GM12878 (cell line): ENCODE measurements around the gene FCAMR. TPM values are rescaled to one million over a fixed set of nuclear protein-coding genes. Genes with fewer than 3 reads are reported as not detected.

Experiments used
- ATAC-seq: fragments of 200-7000 bp; cut with Tn5 transposase; 3 replicates; pipeline ENCODE4 v1.9.1; 2020; ENCODE audit warnings: mild to moderate bottlenecking, moderate library complexity
- BruUV-seq: library from RNA; stranded (reverse); fragments of 400-500 nt; replicated peaks from 2 replicates; lab custom pipeline; 2021; lab: Mats Ljungman, UMichigan
- CTCF ChIA-PET: fragments of 300-600 bp; sonication (Branson Sonifier 250); formaldehyde crosslinking; extraction: SDS; loops from one replicate; lab custom pipeline; 2021; ENCODE audit warnings: inconsistent platforms; lab: Yijun Ruan, JAX
- POLR2A ChIA-PET: fragments of 350-600 bp; formaldehyde crosslinking; extraction: SDS; loops from one replicate; lab custom pipeline; 2021; ENCODE audit warnings: inconsistent platforms; lab: Charles Lee
- RAD21 ChIA-PET: fragments of 300-600 bp; sonication (Branson Sonifier 250); formaldehyde crosslinking; loops from one replicate; lab custom pipeline; 2023; ENCODE audit warnings: antibody characterized with exemption; ENCODE audit not compliant: unreplicated experiment; lab: Charles Lee
- SMC1A ChIA-PET: fragments of 300-600 bp; sonication (Branson Sonifier 250); formaldehyde crosslinking; loops from one replicate; lab custom pipeline; 2023; ENCODE audit not compliant: unreplicated experiment, uncharacterized antibody; lab: Charles Lee
- DNase-seq: peaks from one replicate; pipeline ENCODE4 v3.0.0-alpha.2; 2011; ENCODE audit warnings: low read depth, low spot score
- FAIRE-seq: peaks from 3 replicates; lab custom pipeline; 2011; peaks lifted over from hg19 to GRCh38; lab: Jason Lieb, UNC
- H2AFZ ChIP-seq: 2 replicates; pipeline ENCODE4 v1.6.0; 2011; ENCODE audit warnings: low read depth, low read length, control low read depth; ENCODE audit not compliant: control insufficient read depth
- H3K27ac ChIP-seq: 2 replicates; pipeline ENCODE4 v1.5.1; 2011; ENCODE audit warnings: control low read depth; ENCODE audit not compliant: control insufficient read depth, insufficient read depth
- H3K27me3 ChIP-seq, 2 experiments: replicated peaks in 1 of 2; 2 replicates each; pipeline versions ENCODE4 v1.6.0 to v1.6.1; 2011; ENCODE audit warnings: low read length in 1 of 2; ENCODE audit not compliant: control insufficient read depth in 2 of 2, insufficient read depth in 2 of 2
- H3K36me3 ChIP-seq, 2 experiments: 2 replicates each; pipeline ENCODE4 v1.5.1; 2011; ENCODE audit warnings: low read length in 1 of 2; ENCODE audit not compliant: control insufficient read depth in 2 of 2, insufficient read depth in 2 of 2
- H3K4me1 ChIP-seq: 2 replicates; pipeline ENCODE4 v1.6.1; 2011; ENCODE audit warnings: mild to moderate bottlenecking, low read length, moderate library complexity, mixed read lengths; ENCODE audit not compliant: control insufficient read depth, insufficient read depth
- H3K4me2 ChIP-seq: 2 replicates; pipeline ENCODE4 v1.6.0; 2011; ENCODE audit warnings: control low read depth; ENCODE audit not compliant: control insufficient read depth, insufficient read depth
- H3K4me3 ChIP-seq: fragments of 200-600 bp; sonication (generic); 2 replicates; pipeline ENCODE4 v1.5.1; 2016
- H3K79me2 ChIP-seq: 2 replicates; pipeline ENCODE4 v1.6.0; 2011; ENCODE audit warnings: low read length; ENCODE audit not compliant: control insufficient read depth, insufficient read depth
- H3K9ac ChIP-seq: 2 replicates; pipeline ENCODE4 v1.8.0; 2011; ENCODE audit warnings: low read length, control low read depth, mixed read lengths; ENCODE audit not compliant: control insufficient read depth, insufficient read depth
- H3K9me3 ChIP-seq: replicated peaks from 3 replicates; pipeline ENCODE4 v1.5.1; 2011; ENCODE audit warnings: mild to moderate bottlenecking, low read length; ENCODE audit not compliant: control insufficient read depth, insufficient read depth
- H4K20me1 ChIP-seq: 2 replicates; pipeline ENCODE4 v1.6.0; 2011; ENCODE audit not compliant: control insufficient read depth, insufficient read depth
- CREM ChIP-seq: IDR thresholded peaks from 2 replicates; pipeline ENCODE4 v1.6.1; 2014; ENCODE audit warnings: antibody characterized with exemption, low read depth
- NFIC ChIP-seq: IDR thresholded peaks from 2 replicates; pipeline ENCODE4 v1.6.1; 2012; ENCODE audit warnings: low read depth, mild to moderate bottlenecking, inconsistent platforms, low read length, moderate library complexity
- NKRF ChIP-seq: fragments of 450-650 bp; conservative IDR thresholded peaks from 2 replicates; pipeline ENCODE4 v1.6.1; 2017; ENCODE audit warnings: mild to moderate bottlenecking, moderate library complexity
- NRF1 ChIP-seq: conservative IDR thresholded peaks from 2 replicates; pipeline ENCODE4 v1.6.1; 2011; ENCODE audit warnings: mild to moderate bottlenecking, low read depth, low read length, improper control_type of control experiment
- PBX3 ChIP-seq: IDR thresholded peaks from 2 replicates; pipeline ENCODE4 v1.6.1; 2011; ENCODE audit warnings: mild to moderate bottlenecking, low read depth, low read length, moderate library complexity; ENCODE audit not compliant: insufficient replicate concordance
- SMAD1 ChIP-seq: fragments of 450-650 bp; IDR thresholded peaks from 2 replicates; pipeline ENCODE4 v1.6.1; 2018; ENCODE audit warnings: mild to moderate bottlenecking, low read depth; ENCODE audit not compliant: partially characterized antibody
- WGBS: methylation state at CpG from one replicate; pipeline ENCODE4 v1.1.6; 2016; ENCODE audit warnings: low lambda C conversion rate; ENCODE audit not compliant: insufficient replicate concordance, insufficient coverage; ENCODE audit errors: missing lambda C conversion rate; 5-methylcytosine and 5-hydroxymethylcytosine counted together
- in situ Hi-C: fragments of 300-500 bp; cut with MboI; formaldehyde crosslinking; loops from 9 replicates; pipeline ENCODE4 v1.14.3; 2018; ENCODE audit warnings: mixed read lengths
- intact Hi-C: fragments of 100-400 bp; cut with micrococcal nuclease; formaldehyde crosslinking; loops from one replicate; pipeline ENCODE4 v1.14.2; 2022; ENCODE audit not compliant: unreplicated experiment
- polyA plus RNA-seq, 11 experiments: library from polyadenylated mRNA; depleted of rRNA in 4 of 11; unstranded in 6 of 11; stranded (reverse) in 5 of 11; fragments of >200 nt; fragmentation: Nextera tagmentation in 4 of 11; fragmentation: Illumina TruSeq in 1 of 11; extraction: Ambion mirVana in 4 of 11; extraction: Trizol in 1 of 11; gene quantifications; 1 replicate in 1 of 11; 2 replicates in 10 of 11; pipeline versions ENCODE4 v1.2.1 to v1.2.3, GENCODE V29; 2011 to 2016; ENCODE audit warnings: inconsistent platforms in 2 of 11, missing spikeins in 2 of 11, low read depth in 1 of 11
- total RNA-seq, 4 experiments: library from RNA; depleted of rRNA in 3 of 4; stranded (reverse); fragments of >200 nt in 3 of 4; fragmentation: Illumina TruSeq in 1 of 4; extraction: Trizol in 1 of 4; gene quantifications; 2 replicates each; pipeline versions ENCODE4 v1.2.1 to v1.2.3, GENCODE V29; 2013 to 2021
- TF ChIP-seq, protein P1 (sequence below): IDR thresholded peaks from 2 replicates; pipeline ENCODE4 v1.6.1; 2011; ENCODE audit warnings: borderline replicate concordance, low read depth, mild to moderate bottlenecking, moderate library complexity, low read length; ENCODE audit not compliant: insufficient read depth, poor library complexity, severe bottlenecking
- TF ChIP-seq, protein P2 (sequence below): IDR thresholded peaks from 2 replicates; pipeline ENCODE4 v1.6.1; 2012; ENCODE audit warnings: low read length, inconsistent platforms

FCAMR gene
- total and polyA plus RNA-seq, 10 of the 15 experiments (the other 5 are each of a cell fraction or from before 2014, with no cell fraction given) = 0.04 to 0.15 (median 0.06) TPM; not detected in 3

DNA sequence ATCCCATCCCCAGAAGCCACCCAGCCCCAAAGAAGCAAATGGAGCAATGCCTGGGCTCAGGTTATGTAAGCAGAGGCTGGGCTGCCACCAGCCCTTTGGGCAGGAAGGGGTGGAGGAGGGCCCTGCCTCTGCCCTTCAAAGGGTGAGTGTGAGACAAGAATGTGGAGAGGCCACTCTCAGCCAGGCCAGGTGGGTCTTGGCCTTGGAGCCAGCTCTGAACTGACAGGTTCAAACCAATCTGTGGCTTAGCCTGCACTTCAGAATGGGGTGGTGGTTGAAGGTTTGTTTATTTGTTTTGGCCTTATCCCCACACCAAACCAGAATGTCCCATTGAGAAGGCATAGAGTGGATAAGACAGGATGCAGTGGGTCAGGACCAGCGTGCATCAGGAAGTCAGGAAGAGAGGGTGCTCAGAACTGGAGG, 32.5 kb upstream of the FCAMR start:
- ATAC-seq (no peak), DNase-seq (no peak), FAIRE-seq (no peak)
- no peaks in the 10 kb centered on the region for H3K36me3 ChIP-seq
- 0% methylated on average over 1 of the region's 1 CpG for WGBS
- RAD21 ChIA-PET = no interaction called here
- H3K9me3 ChIP-seq = no peaks in the 10 kb centered on the region
- H3K27ac ChIP-seq = no peak overlapping the region
- H3K79me2 ChIP-seq = no peaks in the 10 kb centered on the region
- H3K4me2 ChIP-seq = no peak overlapping the region
- in situ Hi-C loops = no loop called here
- no peak overlapping the region for H2AFZ ChIP-seq
- POLR2A ChIA-PET = no interaction called here
- no TSS peak for BruUV-seq
- intact Hi-C loops = loop anchor here (5.0 kb wide), 1 partner anchor 75 kb away; no protein-coding TSS in a partner anchor
- SMC1A ChIA-PET = interaction anchor here (1.2 kb wide), 1 partner anchor 76 kb away, joined by 4 read pairs; no protein-coding TSS in a partner anchor
- H3K27me3 ChIP-seq = no peaks in the 10 kb centered on the region
- no peak overlapping the region for H3K9ac ChIP-seq
- no peak overlapping the region for H3K4me3 ChIP-seq
- CTCF ChIA-PET = interaction anchor here (0.6 to 4.4 kb wide), 5 partner anchors 9 to 44 kb away, joined by 3 to 35 read pairs (median 20); no protein-coding TSS in a partner anchor
- H4K20me1 ChIP-seq = no peaks in the 10 kb centered on the region
- TF ChIP-seq, protein P1, sequence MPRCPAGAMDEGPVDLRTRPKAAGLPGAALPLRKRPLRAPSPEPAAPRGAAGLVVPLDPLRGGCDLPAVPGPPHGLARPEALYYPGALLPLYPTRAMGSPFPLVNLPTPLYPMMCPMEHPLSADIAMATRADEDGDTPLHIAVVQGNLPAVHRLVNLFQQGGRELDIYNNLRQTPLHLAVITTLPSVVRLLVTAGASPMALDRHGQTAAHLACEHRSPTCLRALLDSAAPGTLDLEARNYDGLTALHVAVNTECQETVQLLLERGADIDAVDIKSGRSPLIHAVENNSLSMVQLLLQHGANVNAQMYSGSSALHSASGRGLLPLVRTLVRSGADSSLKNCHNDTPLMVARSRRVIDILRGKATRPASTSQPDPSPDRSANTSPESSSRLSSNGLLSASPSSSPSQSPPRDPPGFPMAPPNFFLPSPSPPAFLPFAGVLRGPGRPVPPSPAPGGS = no peak
- TF ChIP-seq SMAD1 = no peak
- TF ChIP-seq NKRF = no peak
- no peak for TF ChIP-seq NRF1
- TF ChIP-seq, protein P2, sequence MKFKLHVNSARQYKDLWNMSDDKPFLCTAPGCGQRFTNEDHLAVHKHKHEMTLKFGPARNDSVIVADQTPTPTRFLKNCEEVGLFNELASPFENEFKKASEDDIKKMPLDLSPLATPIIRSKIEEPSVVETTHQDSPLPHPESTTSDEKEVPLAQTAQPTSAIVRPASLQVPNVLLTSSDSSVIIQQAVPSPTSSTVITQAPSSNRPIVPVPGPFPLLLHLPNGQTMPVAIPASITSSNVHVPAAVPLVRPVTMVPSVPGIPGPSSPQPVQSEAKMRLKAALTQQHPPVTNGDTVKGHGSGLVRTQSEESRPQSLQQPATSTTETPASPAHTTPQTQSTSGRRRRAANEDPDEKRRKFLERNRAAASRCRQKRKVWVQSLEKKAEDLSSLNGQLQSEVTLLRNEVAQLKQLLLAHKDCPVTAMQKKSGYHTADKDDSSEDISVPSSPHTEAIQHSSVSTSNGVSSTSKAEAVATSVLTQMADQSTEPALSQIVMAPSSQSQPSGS = no peak
- no peak for TF ChIP-seq CREM
- no peak for TF ChIP-seq PBX3
- no peak for TF ChIP-seq NFIC
- no peaks in the 10 kb centered on the region for H3K4me1 ChIP-seq
